HG02623 (cell line): Measurements from ENCODE around the gene OBSL1.
A peak's percentile ranks its signal among the peaks of the same experiment; 100 is the strongest.

Experiments
- ATAC-seq: cut with Tn5 transposase; IDR thresholded peaks from one replicate; pipeline ENCODE4 v1.9.1; 2021; ENCODE audit warnings: moderate library complexity; ENCODE audit not compliant: unreplicated experiment

The OBSL1 gene

DNA sequence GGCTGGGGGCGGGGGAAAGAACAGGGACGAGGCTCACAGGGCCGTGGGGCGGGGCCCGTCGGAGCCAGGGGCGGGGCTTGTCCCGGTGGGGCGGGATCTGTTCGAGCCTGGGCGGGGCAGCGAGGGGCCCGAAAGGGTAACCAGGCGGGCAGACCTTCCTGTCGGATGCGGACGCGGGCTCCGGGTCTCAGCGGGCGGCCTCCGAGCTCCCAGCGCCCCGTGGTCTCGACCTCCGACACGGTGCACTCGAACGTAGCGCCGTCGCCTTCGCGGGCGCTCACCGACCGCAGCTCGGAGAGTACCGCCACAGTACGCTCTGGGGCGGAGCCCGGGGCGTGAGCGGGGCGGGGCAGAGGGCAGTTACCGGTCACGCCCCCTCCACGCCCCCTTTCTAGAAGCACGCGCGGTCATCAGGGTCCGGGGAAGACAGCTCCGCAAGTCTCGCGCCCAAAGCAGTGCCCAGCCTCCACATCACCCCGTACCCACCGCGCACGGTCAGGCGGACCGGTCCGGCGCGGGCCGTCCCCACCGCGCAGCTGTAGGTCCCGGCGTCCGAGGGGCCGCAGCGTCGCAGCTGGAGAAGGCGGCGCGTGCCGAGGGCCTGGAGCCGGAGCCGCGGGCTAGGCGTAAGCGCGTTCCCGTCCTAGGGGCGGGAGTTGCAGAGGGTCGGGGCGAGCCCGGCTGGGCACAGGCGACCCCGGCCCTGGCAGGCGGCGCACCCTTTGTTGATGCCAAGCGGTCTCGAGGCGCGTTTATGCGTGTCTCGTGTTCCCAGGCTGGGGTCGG, 18.8 kb downstream of the OBSL1 start:
- ATAC-seq = peak; percentile 87

GRCh38 chr2:219551441-219552381, 19.6 kb downstream of the OBSL1 start:
- no peak for ATAC-seq

- ATAC-seq = no peak
These were observed 21.7 kb downstream of the OBSL1 start for GRCh38 chr2:219549619-219550018.

GRCh38 chr2:219548990-219549389, 22.3 kb downstream of the OBSL1 start:
- ATAC-seq = no peak

GRCh38 chr2:219547621-219548020, 23.7 kb downstream of the OBSL1 start:
- ATAC-seq = no peak

DNA sequence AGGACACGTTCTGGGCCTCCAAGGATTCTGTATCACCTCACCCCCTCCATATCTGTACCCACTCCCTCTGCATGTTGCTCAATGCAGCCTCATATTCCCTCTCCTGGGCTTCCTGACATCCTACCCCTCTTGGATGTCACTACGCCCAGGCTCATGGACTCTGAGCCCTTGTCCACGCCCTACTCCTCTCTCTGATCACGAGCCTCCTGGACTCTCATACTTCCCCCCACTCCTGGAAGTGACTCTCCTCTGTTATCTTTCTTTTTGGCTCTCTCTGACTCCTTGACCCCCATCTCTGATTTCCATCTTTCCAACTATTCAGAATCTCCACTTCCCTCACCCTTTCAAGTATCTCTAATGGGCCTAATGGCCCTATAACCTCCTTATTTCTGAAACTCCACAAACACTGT, 25.4 kb downstream of the OBSL1 start:
- no peak for ATAC-seq

GRCh38 chr2:219545295-219545942, 25.9 kb downstream of the OBSL1 start:
- ATAC-seq = no peak

- ATAC-seq = no peak
These were observed 26.8 kb downstream of the OBSL1 start for GRCh38 chr2:219544567-219544966.

DNA sequence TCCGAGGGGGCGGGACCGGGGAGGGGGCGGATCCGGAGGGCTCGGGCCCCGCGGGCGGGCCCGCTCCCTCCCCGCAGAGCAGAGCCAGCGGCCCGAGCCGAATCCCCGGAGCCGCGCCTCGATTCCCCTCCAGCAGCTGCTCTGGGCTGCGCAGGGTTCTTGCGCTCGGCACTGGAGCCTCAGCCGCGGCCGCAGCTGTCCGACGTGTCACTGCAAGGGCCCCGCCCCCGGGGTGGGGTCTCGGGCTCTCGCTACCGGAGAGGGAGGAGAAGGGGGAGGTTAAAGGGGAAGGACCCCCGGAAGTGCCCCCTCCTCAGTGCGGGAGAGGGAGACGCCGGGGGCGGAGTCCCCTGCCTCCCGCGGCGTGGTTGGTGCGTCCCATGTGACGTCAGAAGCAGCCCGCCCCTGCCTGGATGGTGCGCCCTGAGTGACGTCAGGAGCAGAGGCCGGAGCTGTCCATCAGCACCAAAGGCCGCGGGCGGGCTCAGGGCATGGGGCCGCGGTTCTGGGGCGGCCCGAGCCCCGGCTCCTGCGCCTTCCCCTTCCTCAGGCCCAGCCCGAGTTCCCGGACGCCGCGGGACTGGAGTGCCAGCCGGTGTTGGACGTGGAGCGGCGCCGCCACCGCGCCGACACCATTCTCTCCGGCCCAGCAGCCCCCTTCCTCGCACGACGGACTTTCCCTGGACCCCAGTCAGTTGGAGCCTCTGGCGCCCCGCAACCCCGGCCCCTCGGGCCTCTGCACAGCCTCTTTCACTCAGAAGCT, 27.6 kb downstream of the OBSL1 start, which contains the start of the genes CHPF and TMEM198:
CHPF (minus strand) TSS at position 214 of the 763 bp plus-strand sequence. CDS start 271 bp downstream, outside the sequence.
TMEM198 (plus strand) TSS at position 433 of the 763 bp plus-strand sequence. CDS start 700 bp downstream, outside the sequence.
- peak; percentile 73 for ATAC-seq

- ATAC-seq = peak; percentile 28
These were observed 28.3 kb downstream of the OBSL1 start for GRCh38 chr2:219542931-219543595.

GRCh38 chr2:219541611-219542180, 29.6 kb downstream of the OBSL1 start:
- ATAC-seq = peak; percentile 44

DNA sequence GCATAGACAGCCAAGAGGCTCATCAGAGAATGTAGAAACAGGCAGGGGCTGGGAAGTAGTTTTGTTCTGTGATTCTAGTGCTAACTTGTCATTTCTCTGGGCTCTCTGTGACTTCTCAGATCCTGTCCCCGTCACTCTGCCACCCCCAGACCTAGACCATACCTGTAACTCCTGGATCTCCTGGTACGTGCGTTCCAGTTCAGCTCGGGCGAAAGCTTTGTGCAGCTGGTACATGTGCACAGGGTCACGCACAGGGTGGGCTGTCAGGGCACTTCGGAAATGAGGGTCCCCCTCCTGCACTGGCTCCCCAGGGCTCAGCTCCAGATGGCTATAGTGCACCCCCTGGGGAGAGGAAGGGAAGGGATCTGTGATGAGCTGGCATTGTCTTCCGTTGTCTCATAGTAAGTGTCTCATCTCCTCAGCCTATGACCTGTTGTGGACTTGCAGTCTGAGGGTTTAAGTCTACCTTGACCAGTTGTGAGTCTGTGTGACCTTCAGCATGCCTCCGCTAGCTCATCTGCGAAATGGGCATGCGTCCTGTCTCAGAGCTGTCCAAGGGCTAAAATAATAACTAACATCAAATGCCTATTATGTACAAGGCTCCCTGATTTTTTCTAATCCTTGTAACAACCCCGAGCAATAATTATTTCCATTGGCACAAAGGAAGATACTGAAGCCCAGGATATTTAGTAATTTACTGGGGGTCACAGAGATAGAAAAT, 30.4 kb downstream of the OBSL1 start:
- no peak for ATAC-seq

GRCh38 chr2:219539926-219540678, 31.2 kb downstream of the OBSL1 start:
- ATAC-seq = no peak

- no peak for ATAC-seq
These were observed 32.2 kb downstream of the OBSL1 start for GRCh38 chr2:219538956-219539788.

DNA sequence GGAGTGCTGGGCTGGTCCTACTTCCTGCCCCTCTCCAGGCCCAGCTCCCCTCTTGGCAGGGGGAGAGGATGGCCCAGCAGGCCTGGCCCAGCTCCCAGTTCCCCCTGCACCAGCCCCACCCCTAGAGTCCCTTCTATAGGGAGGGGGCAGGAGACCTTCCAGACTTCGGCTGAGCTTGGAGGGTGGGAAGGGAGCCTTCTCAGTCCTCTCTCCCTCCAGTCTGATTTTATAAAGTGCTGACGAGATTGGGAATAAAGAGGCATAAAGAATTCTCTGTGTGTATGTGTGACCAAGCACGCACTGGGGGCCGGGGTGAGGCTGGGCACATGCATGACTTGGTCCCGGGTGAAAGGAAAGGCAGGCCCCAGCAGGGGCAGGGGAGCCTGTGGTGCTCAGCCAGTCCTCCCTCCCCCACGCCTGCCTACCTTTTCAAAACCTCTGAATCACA, 32.8 kb downstream of the OBSL1 start:
- ATAC-seq = no peak

- ATAC-seq = no peak
These were observed 33.5 kb downstream of the OBSL1 start for GRCh38 chr2:219537657-219538488.
